Erythroblast (primary cell): ENCODE results near the gene GALNT4.

Experiments
- GATA1 ChIP-seq: IDR thresholded peaks from 2 replicates; pipeline ENCODE4 v1.6.1; 2011; ENCODE audit warnings: low read depth, mild to moderate bottlenecking, control low read depth, low read length, moderate library complexity
- POLR2A ChIP-seq: IDR thresholded peaks from 2 replicates; pipeline ENCODE4 v1.6.1; 2011; ENCODE audit warnings: mild to moderate bottlenecking, low read length

DNA sequence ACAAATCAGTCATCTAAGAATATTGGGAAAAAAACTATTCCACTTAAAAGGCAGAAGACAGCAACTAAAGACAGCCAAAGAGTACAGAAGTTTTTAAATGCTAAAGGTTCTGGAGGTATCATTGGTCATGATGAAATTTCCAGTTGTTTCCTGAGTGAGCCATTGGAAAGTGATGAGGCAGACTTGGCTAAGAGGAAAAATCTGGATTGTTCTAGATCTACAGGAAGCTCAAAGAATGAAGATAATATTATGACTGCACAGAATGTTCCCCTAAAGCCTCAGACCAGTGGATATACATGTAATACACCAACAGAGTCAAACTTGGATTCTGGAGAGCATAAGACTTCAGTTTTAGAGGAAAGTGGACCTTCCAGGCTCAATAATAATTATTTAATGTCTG, 22.8 kb downstream of the GALNT4 start:
- TF ChIP-seq POLR2A = no peak
- TF ChIP-seq GATA1 = no peak
